Activated gamma-delta T cell treated with anti-CD3 and anti-CD28 coated beads, Interleukin-2, amount 50 U/mL, for 16 hours (primary cell): ENCODE results near the gene CMYA5.
"Not testable (repeated sequence)": the region's sequence is repeated elsewhere in the genome, so short reads cannot be mapped to it uniquely, and the experiment has no call there.

Experiments
- DNase-seq: peaks from one replicate; pipeline ENCODE4 v3.0.0-alpha.2; 2020; ENCODE audit warnings: low read depth

Gene CMYA5

DNA sequence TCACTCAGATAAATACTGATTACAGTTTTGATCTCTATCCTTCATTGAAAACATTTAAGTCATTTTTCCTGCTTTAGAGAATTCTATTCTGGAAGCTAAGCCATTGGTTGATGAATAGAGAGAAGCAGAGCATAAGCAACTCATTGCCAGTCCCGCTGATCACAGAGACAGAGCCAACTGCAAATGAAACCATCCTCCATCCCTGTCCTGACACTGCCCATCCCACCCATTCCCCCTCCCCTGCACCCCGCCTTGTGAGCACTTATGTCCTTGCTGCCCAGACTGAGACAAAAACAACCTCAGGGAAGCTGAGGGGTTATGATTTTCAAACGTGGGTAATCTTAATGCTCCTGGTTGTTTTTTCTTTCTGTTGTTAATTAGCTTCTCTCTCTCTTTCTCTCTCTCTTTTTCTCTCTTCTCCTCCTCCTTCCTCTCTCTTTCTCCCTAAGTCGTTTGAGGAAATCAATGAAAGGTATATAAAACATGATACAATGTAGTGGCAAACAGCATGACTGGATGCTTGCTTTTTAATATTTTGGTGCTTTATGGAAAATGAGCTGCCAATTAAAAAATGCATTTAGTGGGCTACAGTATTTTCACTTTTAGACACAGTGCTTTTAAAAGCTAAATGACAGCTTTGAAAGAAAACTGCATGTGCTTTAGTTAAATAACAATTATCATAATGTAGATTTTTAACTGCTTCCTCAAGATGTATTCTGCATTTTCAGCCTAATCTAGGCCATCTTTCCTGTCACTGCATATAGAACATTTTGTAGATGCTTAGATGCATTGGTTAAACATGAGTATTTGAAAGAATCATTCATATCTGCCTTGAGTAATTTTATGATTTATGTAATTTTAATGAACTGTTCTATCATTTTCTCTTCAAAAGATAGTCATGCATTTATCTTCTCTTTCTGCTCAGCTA, 57.3 kb downstream of the CMYA5 start:
- no peak for DNase-seq

DNA sequence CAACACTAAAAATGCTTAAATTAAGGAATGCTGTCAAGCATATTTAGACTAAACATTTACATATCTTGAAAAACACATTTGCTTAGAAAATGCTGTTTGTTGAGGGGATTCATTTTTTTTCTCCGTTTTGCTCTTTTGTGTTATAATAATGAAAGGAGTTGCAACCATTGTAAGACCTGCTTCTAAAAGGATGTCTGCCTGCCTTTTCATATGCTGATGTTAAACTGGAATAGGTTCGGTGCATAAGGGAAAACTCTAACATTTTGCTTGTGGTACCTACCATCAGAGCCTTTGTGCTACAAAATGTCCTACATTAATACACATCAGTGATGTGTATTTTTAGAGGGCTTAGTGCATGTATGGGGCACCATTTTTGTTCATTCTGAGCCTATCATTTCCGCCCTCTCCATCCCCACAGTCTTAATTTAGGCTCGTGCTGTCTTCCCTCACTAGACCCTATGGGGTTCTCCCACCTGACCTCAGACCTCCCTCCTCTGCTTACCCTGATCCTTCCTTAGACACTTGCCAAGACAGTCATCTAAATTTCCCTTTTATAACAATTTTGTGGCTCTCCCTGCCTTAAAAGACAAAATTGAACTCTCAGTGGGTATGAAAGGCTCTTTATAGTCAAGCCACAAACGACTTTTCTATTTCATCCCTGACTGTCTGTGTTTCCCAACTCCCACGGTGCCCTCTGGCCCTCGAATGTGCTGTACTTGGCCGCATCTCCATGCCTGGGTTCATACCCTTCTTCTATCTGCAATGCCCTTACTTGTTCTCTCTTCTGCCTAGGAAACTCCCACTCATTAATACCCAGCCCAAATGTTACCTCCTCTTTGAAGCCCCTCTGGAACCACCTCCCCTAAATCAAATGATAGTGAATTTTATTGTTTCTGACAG, 61.2 kb downstream of the CMYA5 start:
- no peak for DNase-seq

- no peak for DNase-seq
Observed at GRCh38 chr5:79753092-79753491, 63.5 kb downstream of the CMYA5 start.

DNA sequence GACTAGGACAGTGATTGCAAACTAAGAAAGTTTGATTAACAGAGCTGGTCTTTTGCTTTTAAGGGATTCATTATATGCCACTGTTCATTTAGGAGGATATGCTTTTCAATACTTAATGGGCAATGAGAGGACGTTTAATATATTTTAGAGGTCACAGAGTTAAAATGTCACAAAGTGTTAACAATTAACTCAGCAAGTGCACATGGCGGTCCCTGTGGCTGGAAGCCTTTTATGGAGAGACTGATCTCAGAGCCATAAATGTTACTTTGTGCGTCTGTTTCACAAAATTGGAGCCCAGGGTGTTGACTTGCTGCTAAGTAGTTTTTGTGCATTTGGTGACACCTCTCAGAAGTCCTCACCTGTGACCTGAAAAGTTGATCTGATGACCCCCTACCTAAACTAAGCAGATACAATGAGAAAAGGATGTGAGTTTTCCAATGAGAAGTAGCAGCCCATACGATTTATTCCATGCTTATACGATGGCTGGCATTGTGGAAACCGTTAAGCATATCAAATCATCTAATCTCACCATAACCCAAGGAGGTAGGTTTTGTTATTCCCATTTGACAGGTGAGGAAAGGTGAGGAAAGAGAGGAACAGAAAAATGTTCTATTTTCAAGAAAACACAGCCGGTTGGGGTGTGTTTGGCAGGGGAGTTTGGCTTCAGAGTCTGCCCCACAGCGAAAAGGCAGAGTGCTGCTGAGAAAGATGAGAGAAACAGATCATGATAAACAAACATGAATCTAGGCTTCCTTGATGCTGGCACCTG, 64.4 kb downstream of the CMYA5 start:
- DNase-seq = no peak

GRCh38 chr5:79754865-79755555, 65.4 kb downstream of the CMYA5 start:
- DNase-seq = no peak

GRCh38 chr5:79756076-79756475, 66.4 kb downstream of the CMYA5 start:
- DNase-seq = no peak

DNA sequence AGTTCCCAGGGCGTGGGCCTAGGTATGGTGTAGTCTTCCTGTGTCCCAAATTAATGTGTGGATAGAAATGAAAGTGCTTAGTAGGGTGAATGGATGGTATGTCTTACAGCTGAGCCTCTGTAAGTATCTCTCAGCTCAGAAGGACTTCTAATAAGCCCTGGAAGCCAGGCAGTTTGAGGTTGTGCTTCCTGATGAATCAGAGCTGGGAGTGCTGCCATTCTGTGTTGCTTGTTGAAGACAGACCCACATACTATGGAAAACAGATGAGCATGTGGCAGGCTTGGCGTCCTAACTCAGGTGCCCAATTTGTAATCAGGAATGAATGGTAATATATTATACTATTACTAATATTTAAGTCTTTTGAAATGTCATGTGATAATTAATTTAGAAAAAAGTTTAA, 69.8 kb downstream of the CMYA5 start:
- no peak for DNase-seq

GRCh38 chr5:79759848-79760247, 70.2 kb downstream of the CMYA5 start:
- DNase-seq = no peak

DNA sequence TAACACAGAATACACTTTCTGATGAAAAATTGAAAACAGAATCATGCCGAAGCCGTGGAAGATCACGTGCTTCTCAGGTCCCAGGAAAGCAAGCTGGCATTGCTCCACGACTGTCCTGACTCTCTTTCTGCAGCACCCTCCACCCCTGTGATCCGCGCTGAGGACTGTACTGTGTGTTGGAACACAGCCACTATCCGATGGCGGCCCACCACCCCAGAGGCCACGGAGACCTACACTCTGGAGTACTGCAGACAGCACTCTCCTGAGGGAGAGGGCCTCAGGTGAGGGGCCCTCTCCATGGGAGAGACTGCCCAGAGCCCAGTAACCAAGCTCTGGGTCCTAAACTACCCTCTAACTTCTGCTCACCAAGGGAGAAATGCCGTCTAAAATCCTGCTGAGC, 73.3 kb downstream of the CMYA5 start:
- no peak for DNase-seq

DNA sequence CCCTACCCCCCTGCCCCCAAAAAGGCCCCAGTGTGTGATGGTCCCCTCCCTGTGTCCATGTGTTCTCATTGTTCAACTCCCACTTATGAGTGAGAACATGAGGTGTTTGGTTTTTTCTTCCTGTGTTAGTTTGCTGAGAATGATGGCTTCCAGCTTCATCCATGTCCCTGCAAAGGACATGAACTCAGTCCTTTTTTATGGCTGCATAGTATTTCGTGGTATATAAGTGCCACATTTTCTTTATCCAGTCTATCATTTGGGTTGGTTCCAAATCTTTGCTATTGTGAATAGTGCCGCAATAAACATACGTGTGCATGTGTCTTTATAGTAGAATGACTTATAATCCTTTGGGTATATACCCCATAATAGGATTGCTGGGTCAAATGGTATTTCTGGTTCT, 74.5 kb downstream of the CMYA5 start:
- DNase-seq = not testable (repeated sequence)

DNA sequence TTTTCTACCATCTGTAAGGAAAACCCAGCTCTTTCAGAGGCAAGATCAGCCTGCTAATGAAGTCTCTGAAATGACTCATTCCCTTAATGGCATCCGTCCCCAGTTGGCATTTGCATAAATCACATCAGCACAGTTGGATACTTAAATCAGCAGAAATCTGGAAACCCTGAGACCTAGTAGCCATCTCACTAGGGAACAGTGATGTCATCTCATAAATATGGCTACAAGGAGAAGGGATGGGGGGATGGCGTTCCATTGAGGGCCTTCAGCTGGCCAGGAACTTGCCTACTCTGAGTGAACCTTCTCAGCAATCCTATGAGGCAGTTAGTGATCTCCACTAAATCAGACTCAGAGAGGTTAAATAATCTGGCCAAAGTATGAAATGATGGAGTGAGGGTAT, 81.8 kb downstream of the CMYA5 start:
- no peak for DNase-seq

DNA sequence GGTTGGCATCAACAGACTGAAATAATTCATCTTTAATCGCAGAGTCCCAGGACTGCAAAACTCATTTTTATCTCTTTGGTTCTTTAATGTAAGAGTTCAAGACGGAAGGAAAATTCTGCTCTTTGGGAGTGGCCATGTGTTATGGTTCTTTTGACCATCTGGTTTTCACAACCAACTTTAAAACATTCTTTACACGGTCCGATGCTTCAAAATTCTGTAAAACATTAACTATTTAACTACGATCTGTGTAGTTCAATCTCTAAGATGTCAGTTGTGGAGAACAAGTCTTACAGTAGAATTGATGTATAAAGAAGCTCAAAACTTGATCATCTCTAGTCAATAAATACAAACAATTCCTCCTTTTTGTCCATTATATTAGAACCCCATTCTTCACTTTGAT, 83.0 kb downstream of the CMYA5 start:
- DNase-seq = no peak

DNA sequence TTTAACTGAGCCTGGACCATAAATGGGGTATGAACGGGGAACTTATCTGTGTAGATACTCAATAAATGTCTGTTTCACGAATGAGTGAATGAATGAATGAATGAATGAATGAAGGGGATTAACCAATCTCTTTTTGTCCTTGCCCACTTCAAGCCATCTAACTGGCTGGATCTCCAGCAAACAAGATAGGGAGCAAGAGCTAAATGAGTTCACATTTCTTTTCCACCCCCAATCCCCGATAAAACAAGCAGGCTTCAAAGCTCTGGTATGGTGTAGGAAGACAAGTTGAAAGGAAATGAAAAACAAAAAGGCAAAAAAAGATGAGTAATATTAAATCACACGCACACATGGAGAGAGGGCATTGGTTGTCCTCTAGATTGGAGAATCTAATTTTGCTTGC, 84.0 kb downstream of the CMYA5 start:
- no peak for DNase-seq

- no peak for DNase-seq
Observed at GRCh38 chr5:79774171-79774854, 84.7 kb downstream of the CMYA5 start.

- DNase-seq = no peak
Observed at GRCh38 chr5:79774855-79775237, 85.2 kb downstream of the CMYA5 start.

GRCh38 chr5:79784741-79785140, 95.1 kb downstream of the CMYA5 start:
- DNase-seq = not testable (repeated sequence)

- DNase-seq = no peak
Observed at GRCh38 chr5:79785983-79786382, 96.3 kb downstream of the CMYA5 start.

DNA sequence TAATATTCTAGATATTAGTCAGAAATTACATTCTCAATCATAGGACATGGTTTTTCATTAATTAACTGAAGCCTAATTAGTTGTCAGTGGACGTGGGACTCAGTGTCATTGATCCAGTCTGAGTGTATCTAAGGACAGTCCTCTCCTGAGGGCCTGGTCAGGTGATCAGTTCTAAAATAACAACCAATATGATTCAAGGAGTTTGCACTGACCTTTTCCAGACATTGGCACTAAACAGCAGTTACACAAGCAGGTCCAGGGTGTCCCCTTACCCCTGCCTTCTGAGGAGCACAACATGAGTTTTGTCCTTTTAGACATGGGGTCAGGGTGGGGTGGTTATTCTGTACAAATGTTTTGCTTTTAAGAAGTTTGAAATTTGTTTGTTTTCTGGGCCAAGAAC, 97.8 kb downstream of the CMYA5 start:
- no peak for DNase-seq

- DNase-seq = no peak
Observed at GRCh38 chr5:79791843-79792242, 102.2 kb downstream of the CMYA5 start.

DNA sequence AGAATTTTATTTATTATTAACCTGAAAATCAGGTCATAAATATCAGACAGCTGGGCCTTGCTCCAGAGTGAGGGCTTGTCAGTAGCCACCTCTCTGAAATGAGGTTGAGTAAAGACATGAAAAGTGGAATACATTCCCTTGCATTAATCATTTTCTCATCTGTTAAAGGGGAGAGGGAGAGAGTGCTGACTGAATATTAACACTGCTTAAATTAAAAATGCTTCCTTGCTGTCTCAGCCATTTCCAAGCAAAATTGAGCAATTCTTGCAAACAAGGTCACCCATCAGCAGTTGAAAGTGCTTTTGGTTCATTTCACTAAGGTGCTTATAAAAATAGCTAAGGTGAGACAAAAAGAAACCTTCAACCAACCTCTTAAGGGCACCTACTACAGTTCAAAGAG, 102.8 kb downstream of the CMYA5 start:
- DNase-seq = no peak

- no peak for DNase-seq
Observed at GRCh38 chr5:79793304-79793703, 103.7 kb downstream of the CMYA5 start.
